ENCODE measurements around the gene CYBB. TPM values are rescaled to one million over a fixed set of nuclear protein-coding genes. Genes with fewer than 3 reads are reported as not detected.

Gene CYBB
- total RNA-seq, 6 experiments from 2014 or later, result not detected

- DNase-seq, result no peak
- Mint-ChIP-seq H3K27me3 (ENCODE audit: insufficient read depth) (0 out of 2 replicates have a peak, but pooled peaks cover 3% of the 10 kb centered on the region), H3K4me3 (no peak overlapping the region), H3K4me1 (ENCODE audit: low read depth) (no peaks in the 10 kb centered on the region), H3K27ac (no peak overlapping the region), H3K9me3 (no peaks in the 10 kb centered on the region), H3K36me3 (ENCODE audit: low read depth) (no peaks in the 10 kb centered on the region)
- TF ChIP-seq CTCF (IDR thresholded peaks at IDR 0.05), result no peak
Observed at GRCh38 chrX:37752281-37752680, 27.6 kb upstream of the CYBB start.

GRCh38 chrX:37752936-37753335 is 26.9 kb upstream of the CYBB start:
- Mint-ChIP-seq H3K4me3 (no peak overlapping the region), H3K4me1 (ENCODE audit: low read depth) (no peaks in the 10 kb centered on the region), H3K27ac (no peak overlapping the region), H3K27me3 (ENCODE audit: insufficient read depth) (no peaks in the 10 kb centered on the region), H3K36me3 (ENCODE audit: low read depth) (no peaks in the 10 kb centered on the region), H3K9me3 (no peaks in the 10 kb centered on the region)
- TF ChIP-seq CTCF (IDR thresholded peaks at IDR 0.05), result no peak
- no peak for DNase-seq

GRCh38 chrX:37753384-37753783 is 26.5 kb upstream of the CYBB start:
- no peak for TF ChIP-seq CTCF (IDR thresholded peaks at IDR 0.05)
- Mint-ChIP-seq H3K27me3 (ENCODE audit: insufficient read depth) (no peaks in the 10 kb centered on the region), H3K4me1 (ENCODE audit: low read depth) (no peaks in the 10 kb centered on the region), H3K9me3 (no peaks in the 10 kb centered on the region), H3K27ac (no peak overlapping the region), H3K36me3 (ENCODE audit: low read depth) (no peaks in the 10 kb centered on the region), H3K4me3 (no peak overlapping the region)
- DNase-seq, result no peak

- Mint-ChIP-seq H3K27me3 (ENCODE audit: insufficient read depth) (no peaks in the 10 kb centered on the region), H3K36me3 (ENCODE audit: low read depth) (no peaks in the 10 kb centered on the region), H3K4me3 (no peak overlapping the region), H3K9me3 (no peaks in the 10 kb centered on the region), H3K4me1 (ENCODE audit: low read depth) (no peaks in the 10 kb centered on the region), H3K27ac (no peak overlapping the region)
- no peak for DNase-seq
- no peak for TF ChIP-seq CTCF (IDR thresholded peaks at IDR 0.05)
Observed at GRCh38 chrX:37754516-37754915, 25.3 kb upstream of the CYBB start.

- Mint-ChIP-seq H3K27ac (no peak overlapping the region), H3K9me3 (no peaks in the 10 kb centered on the region), H3K36me3 (ENCODE audit: low read depth) (no peaks in the 10 kb centered on the region), H3K4me1 (ENCODE audit: low read depth) (no peaks in the 10 kb centered on the region), H3K4me3 (no peak overlapping the region), H3K27me3 (ENCODE audit: insufficient read depth) (no peaks in the 10 kb centered on the region)
- TF ChIP-seq CTCF (IDR thresholded peaks at IDR 0.05), result no peak
- DNase-seq, result no peak
Observed at GRCh38 chrX:37755025-37755424, 24.8 kb upstream of the CYBB start.

GRCh38 chrX:37757082-37757481 is 22.8 kb upstream of the CYBB start:
- Mint-ChIP-seq H3K27me3 (ENCODE audit: insufficient read depth) (no peaks in the 10 kb centered on the region), H3K4me1 (ENCODE audit: low read depth) (no peaks in the 10 kb centered on the region), H3K27ac (no peak overlapping the region), H3K4me3 (no peak overlapping the region), H3K36me3 (ENCODE audit: low read depth) (no peaks in the 10 kb centered on the region), H3K9me3 (no peaks in the 10 kb centered on the region)
- DNase-seq, result no peak
- TF ChIP-seq CTCF (IDR thresholded peaks at IDR 0.05), result no peak

Data from HFFc6 (cell line).